Measurements from ENCODE around the gene FOXRED1.

GRCh38 chr11:126265811-126266210, 3.1 kb upstream of the FOXRED1 start:
- TF ChIP-seq EZH2 (IDR thresholded peaks at IDR 0.05; ENCODE audit: borderline replicate concordance, low read depth, low read length, severe bottlenecking) = no peak
- peak; percentile 41 for TF ChIP-seq CTCF (IDR thresholded peaks at IDR 0.05; ENCODE audit: borderline replicate concordance, extremely low read depth, low read length, poor library complexity, severe bottlenecking)
